ENCODE results near the gene NAB1. TPM values are rescaled to one million over a fixed set of nuclear protein-coding genes. Genes with fewer than 3 reads are reported as not detected.
A peak's percentile ranks its signal among the peaks of the same experiment; 100 is the strongest.

NAB1 gene
- total RNA-seq, 1 donor from 2014 or later: 44.9 TPM

GRCh38 chr2:190695739-190696138 is 46.9 kb downstream of the NAB1 start:
- Mint-ChIP-seq H3K27me3 (ENCODE audit: unreplicated experiment) (peaks cover 1% of the 10 kb centered on the region), H3K4me3 (ENCODE audit: unreplicated experiment) (no peak overlapping the region), H3K4me1 (ENCODE audit: unreplicated experiment) (peaks cover 7% of the 10 kb centered on the region), H3K27ac (ENCODE audit: unreplicated experiment) (no peak overlapping the region), H3K36me3 (ENCODE audit: low read depth, unreplicated experiment) (no peaks in the 10 kb centered on the region), H3K9me3 (ENCODE audit: unreplicated experiment) (no peaks in the 10 kb centered on the region)
- DNase-seq (ENCODE audit: low spot score): no peak
- TF ChIP-seq CTCF (IDR thresholded peaks at IDR 0.05; ENCODE audit: unreplicated experiment): no peak

DNA sequence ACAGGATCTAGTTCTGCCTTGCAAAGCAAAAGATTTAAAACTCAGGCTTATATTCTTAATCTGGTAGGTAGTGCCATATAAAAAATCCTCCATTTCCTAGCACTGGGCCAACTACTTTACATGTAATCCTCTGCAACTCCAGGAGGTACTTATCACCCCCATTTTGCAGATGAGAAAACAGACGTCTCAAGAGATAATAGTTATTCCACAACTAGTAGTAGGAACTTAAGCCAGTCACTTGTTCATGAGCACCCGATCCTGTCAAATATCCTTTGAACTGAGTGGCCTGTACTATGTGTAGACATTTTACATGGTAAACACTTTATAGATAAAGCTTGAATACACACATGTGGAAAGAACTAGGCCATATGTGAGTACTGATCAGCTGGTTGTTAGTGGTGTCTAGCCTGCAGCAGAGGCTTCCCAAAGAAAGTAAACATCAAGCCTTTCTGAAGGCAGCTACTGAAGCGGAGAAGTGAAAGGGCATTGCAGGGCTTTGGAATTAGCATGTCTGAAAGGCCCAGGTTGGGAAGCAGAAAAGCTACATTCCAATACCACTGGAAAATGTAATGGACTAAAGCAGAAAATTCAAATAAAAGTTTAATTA is 48.0 kb downstream of the NAB1 start:
- DNase-seq (ENCODE audit: low spot score): no peak

DNA sequence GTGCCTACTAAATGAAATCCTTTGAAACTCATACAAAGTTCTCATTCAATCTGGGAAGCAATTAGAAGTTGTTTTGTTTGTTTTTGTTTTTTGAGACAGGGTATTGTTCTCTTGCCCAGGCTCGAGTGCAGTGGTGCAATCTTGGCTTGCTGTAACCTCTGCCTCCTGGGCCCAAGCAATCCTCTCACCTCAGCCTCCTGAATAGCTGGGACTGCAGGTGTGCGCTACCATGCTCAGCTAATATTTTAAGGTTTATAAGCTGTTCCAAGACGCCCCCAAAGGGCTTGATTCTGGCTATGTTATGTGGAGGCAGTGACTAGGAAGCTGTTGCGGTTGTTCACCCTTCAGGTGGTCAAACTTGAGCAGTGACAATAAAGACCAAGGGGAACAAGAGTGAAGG is 48.5 kb downstream of the NAB1 start:
- no peak for TF ChIP-seq CTCF (IDR thresholded peaks at IDR 0.05; ENCODE audit: unreplicated experiment)
- H3K27ac Mint-ChIP-seq (ENCODE audit: unreplicated experiment): no peak overlapping the region
- no peaks in the 10 kb centered on the region for H3K36me3 Mint-ChIP-seq (ENCODE audit: low read depth, unreplicated experiment)
- H3K4me1 Mint-ChIP-seq (ENCODE audit: unreplicated experiment): peaks cover 8% of the 10 kb centered on the region
- no peak overlapping the region for H3K4me3 Mint-ChIP-seq (ENCODE audit: unreplicated experiment)
- DNase-seq (ENCODE audit: low spot score): no peak
- peaks cover 1% of the 10 kb centered on the region for H3K27me3 Mint-ChIP-seq (ENCODE audit: unreplicated experiment)
- no peaks in the 10 kb centered on the region for H3K9me3 Mint-ChIP-seq (ENCODE audit: unreplicated experiment)

More for the DNA sequence above, 48.0 kb downstream of the NAB1 start:
- H3K4me3 Mint-ChIP-seq (ENCODE audit: unreplicated experiment): no peak overlapping the region
- no peak overlapping the region for H3K27ac Mint-ChIP-seq (ENCODE audit: unreplicated experiment)
- H3K4me1 Mint-ChIP-seq (ENCODE audit: unreplicated experiment): peaks cover 7% of the 10 kb centered on the region
- no peaks in the 10 kb centered on the region for H3K36me3 Mint-ChIP-seq (ENCODE audit: low read depth, unreplicated experiment)
- no peak for TF ChIP-seq CTCF (IDR thresholded peaks at IDR 0.05; ENCODE audit: unreplicated experiment)
- H3K9me3 Mint-ChIP-seq (ENCODE audit: unreplicated experiment): no peaks in the 10 kb centered on the region
- H3K27me3 Mint-ChIP-seq (ENCODE audit: unreplicated experiment): peaks cover 1% of the 10 kb centered on the region

GRCh38 chr2:190698895-190699294 is 50.0 kb downstream of the NAB1 start:
- no peak overlapping the region for H3K27ac Mint-ChIP-seq (ENCODE audit: unreplicated experiment)
- H3K4me1 Mint-ChIP-seq (ENCODE audit: unreplicated experiment): peaks cover 14% of the 10 kb centered on the region
- H3K4me3 Mint-ChIP-seq (ENCODE audit: unreplicated experiment): no peak overlapping the region
- H3K27me3 Mint-ChIP-seq (ENCODE audit: unreplicated experiment): peaks cover 1% of the 10 kb centered on the region
- no peaks in the 10 kb centered on the region for H3K9me3 Mint-ChIP-seq (ENCODE audit: unreplicated experiment)
- no peaks in the 10 kb centered on the region for H3K36me3 Mint-ChIP-seq (ENCODE audit: low read depth, unreplicated experiment)
- TF ChIP-seq CTCF (IDR thresholded peaks at IDR 0.05; ENCODE audit: unreplicated experiment): no peak
- peak; percentile 37 for DNase-seq (ENCODE audit: low spot score)

- no peak for DNase-seq (ENCODE audit: low spot score)
- no peak overlapping the region for H3K27ac Mint-ChIP-seq (ENCODE audit: unreplicated experiment)
- peaks cover 14% of the 10 kb centered on the region for H3K4me1 Mint-ChIP-seq (ENCODE audit: unreplicated experiment)
- no peak for TF ChIP-seq CTCF (IDR thresholded peaks at IDR 0.05; ENCODE audit: unreplicated experiment)
- H3K27me3 Mint-ChIP-seq (ENCODE audit: unreplicated experiment): peaks cover 1% of the 10 kb centered on the region
- H3K9me3 Mint-ChIP-seq (ENCODE audit: unreplicated experiment): no peaks in the 10 kb centered on the region
- H3K36me3 Mint-ChIP-seq (ENCODE audit: low read depth, unreplicated experiment): no peaks in the 10 kb centered on the region
- H3K4me3 Mint-ChIP-seq (ENCODE audit: unreplicated experiment): no peak overlapping the region
Measured at GRCh38 chr2:190701586-190701985, 52.7 kb downstream of the NAB1 start.

All from endothelial cell (in vitro differentiated cells).